ENCODE measurements around the gene SNRPD2. TPM values are rescaled to one million over a fixed set of nuclear protein-coding genes. Genes with fewer than 3 reads are reported as not detected.
A peak's percentile ranks its signal among the peaks of the same experiment; 100 is the strongest.

The SNRPD2 gene
- polyA plus RNA-seq, 1 experiment = 518 TPM

DNA sequence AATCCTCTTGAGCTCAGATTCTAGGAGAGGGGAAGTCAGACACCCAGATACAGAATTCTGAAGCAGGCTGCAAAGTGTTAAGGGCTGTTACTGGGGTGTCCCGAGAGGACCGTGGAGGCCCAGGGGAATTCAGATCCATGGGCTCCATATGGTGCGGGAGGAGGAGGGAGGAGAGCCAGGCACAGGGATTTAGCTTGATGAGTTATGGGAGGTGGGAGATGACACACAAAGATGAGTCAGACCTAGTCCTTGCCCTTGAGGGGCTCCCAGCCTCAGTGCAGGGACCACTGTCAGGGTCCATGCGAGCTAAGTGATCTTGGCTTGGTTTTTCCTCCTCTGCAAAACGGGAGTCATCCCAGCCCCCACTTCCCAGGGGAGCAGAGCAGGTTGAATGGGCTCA, 38.1 kb downstream of the SNRPD2 start:
- CTCF ChIA-PET = interaction anchor here (1.6 kb wide), 1 partner anchor 12 kb away, joined by 5 read pairs; no protein-coding TSS in a partner anchor

DNA sequence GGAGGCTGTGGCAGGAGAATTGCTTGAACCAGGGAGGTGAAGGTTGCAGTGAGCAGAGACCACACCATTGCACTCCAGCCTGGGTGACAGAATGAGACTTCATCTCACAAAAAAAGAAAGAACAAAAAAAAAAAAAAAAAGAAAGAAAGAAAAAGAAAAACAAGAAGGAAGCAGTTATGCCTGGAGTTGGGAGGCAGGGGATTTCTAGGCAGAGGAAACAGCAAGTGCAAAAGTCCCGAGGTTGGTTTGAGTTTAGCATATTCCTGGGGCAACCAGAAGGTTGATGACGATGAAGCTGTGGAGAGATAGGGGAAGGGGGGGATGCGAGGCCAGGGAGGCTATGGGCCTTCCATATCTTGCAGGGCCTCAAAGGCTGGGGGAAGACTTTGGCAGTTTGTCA, 41.0 kb downstream of the SNRPD2 start:
- TF ChIP-seq, protein P1, sequence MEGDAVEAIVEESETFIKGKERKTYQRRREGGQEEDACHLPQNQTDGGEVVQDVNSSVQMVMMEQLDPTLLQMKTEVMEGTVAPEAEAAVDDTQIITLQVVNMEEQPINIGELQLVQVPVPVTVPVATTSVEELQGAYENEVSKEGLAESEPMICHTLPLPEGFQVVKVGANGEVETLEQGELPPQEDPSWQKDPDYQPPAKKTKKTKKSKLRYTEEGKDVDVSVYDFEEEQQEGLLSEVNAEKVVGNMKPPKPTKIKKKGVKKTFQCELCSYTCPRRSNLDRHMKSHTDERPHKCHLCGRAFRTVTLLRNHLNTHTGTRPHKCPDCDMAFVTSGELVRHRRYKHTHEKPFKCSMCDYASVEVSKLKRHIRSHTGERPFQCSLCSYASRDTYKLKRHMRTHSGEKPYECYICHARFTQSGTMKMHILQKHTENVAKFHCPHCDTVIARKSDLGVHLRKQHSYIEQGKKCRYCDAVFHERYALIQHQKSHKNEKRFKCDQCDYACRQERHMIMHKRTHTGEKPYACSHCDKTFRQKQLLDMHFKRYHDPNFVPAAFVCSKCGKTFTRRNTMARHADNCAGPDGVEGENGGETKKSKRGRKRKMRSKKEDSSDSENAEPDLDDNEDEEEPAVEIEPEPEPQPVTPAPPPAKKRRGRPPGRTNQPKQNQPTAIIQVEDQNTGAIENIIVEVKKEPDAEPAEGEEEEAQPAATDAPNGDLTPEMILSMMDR (IDR thresholded peaks at IDR 0.05; ENCODE audit: insufficient read depth, low read depth, low read length) = no peak
- DNase-seq (ENCODE audit: low read depth) = no peak
- ChIA-PET CTCF (interaction anchor here (0.6 to 1.2 kb wide), 3 partner anchors 9 to 56 kb away, joined by 3 to 4 read pairs (median 3); no protein-coding TSS in a partner anchor), POLR2A (no interaction called here)
- H3K36me3 ChIP-seq (ENCODE audit: control insufficient read depth, insufficient read depth, low read length) = no peaks in the 10 kb centered on the region
- no peak overlapping the region for H3K4me3 ChIP-seq (ENCODE audit: low read depth, low read length)
- H3K27me3 ChIP-seq (ENCODE audit: control insufficient read depth, insufficient read depth, low read length) = no peaks in the 10 kb centered on the region; the same call in 1 of the 2 replicates

More for the DNA sequence above, 38.1 kb downstream of the SNRPD2 start:
- POLR2A ChIA-PET = no interaction called here
- TF ChIP-seq, protein P1 (IDR thresholded peaks at IDR 0.05; ENCODE audit: insufficient read depth, low read depth, low read length) = no peak
- no peak for DNase-seq (ENCODE audit: low read depth)
- no peaks in the 10 kb centered on the region; the same call in 1 of the 2 replicates for H3K27me3 ChIP-seq (ENCODE audit: control insufficient read depth, insufficient read depth, low read length)
- no peak overlapping the region for H3K4me3 ChIP-seq (ENCODE audit: low read depth, low read length)
- H3K36me3 ChIP-seq (ENCODE audit: control insufficient read depth, insufficient read depth, low read length) = no peaks in the 10 kb centered on the region

DNA sequence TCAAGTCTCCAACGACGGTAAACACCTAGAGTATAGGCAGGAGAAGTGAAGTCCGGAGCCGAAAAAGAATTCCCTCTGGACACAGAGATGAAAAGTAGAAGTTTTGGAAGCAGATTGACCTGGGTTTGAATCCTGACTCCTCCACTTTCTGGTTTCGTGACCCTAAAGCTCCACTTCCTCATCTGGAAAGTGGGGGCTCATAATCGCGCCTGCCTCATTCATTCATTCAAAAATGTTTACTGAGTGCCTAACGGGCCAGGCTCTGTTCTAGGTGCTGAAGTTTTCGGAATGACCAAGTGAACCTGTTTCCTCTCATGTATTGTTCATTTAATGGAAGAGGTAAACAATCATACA, 45.4 kb downstream of the SNRPD2 start:
- Histone ChIP-seq H3K27me3 (ENCODE audit: control insufficient read depth, insufficient read depth, low read length) (no peaks in the 10 kb centered on the region; the same call in 1 of the 2 replicates), H3K4me3 (ENCODE audit: low read depth, low read length) (peak overlapping the region; percentile 37), H3K36me3 (ENCODE audit: control insufficient read depth, insufficient read depth, low read length) (no peaks in the 10 kb centered on the region)
- DNase-seq (ENCODE audit: low read depth) = no peak
- TF ChIP-seq, protein P1 (IDR thresholded peaks at IDR 0.05; ENCODE audit: insufficient read depth, low read depth, low read length) = no peak
- CTCF ChIA-PET = interaction anchor here (1.3 to 5.8 kb wide), 5 partner anchors 31 to 207 kb away, joined by 3 to 99 read pairs (median 8); partner anchors contain the start of gene GPR4
- POLR2A ChIA-PET = interaction anchor here (0.5 to 0.6 kb wide), 2 partner anchors 138 to 168 kb away, joined by 3 to 6 read pairs; no protein-coding TSS in a partner anchor

DNA sequence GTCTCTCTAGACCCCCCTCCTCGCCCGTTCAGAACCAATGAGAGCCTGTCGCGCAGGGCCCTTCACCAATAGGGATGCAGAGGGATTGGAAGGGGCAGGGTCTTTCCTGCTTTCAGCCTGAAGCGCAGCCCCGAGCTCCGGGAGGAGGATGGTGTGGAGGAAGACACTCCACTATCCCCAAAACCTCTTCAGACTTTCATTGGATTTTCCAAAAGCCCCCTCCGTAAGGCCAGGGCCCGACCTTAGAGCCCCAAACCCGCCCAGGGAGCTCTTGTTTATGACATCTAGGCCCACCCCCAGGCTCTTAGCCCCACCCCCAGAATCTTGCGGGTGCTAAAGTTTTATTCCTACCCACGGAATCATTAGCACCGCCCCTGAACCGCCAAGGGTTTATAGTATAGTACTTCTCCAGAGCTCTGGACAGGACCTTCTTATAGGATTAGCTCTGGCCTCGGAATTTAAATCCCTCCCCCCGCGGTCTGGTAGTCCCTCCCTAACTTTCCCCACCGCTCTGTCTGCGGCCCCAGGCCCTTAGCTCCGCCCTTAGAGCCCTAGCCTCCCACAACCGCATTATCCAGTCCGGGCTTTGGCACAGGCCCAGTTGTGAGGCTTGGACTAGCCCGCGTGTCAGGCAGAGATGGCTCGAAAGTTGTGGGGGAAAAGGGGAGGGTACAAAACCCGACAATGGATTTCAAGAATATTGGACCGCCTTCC, 46.0 kb downstream of the SNRPD2 start:
- Histone ChIP-seq H3K4me3 (ENCODE audit: low read depth, low read length) (peak overlapping the region; percentile 37), H3K27me3 (ENCODE audit: control insufficient read depth, insufficient read depth, low read length) (no peaks in the 10 kb centered on the region; the same call in 1 of the 2 replicates), H3K36me3 (ENCODE audit: control insufficient read depth, insufficient read depth, low read length) (no peaks in the 10 kb centered on the region)
- TF ChIP-seq, protein P1 (IDR thresholded peaks at IDR 0.05; ENCODE audit: insufficient read depth, low read depth, low read length) = no peak
- ChIA-PET POLR2A (interaction anchor here (0.5 to 0.6 kb wide), 2 partner anchors 138 to 167 kb away, joined by 3 to 6 read pairs; no protein-coding TSS in a partner anchor), CTCF (interaction anchor here (1.3 to 5.8 kb wide), 5 partner anchors 32 to 206 kb away, joined by 3 to 99 read pairs (median 8); partner anchors contain the start of gene GPR4)
- DNase-seq (ENCODE audit: low read depth) = peak; percentile 41

DNA sequence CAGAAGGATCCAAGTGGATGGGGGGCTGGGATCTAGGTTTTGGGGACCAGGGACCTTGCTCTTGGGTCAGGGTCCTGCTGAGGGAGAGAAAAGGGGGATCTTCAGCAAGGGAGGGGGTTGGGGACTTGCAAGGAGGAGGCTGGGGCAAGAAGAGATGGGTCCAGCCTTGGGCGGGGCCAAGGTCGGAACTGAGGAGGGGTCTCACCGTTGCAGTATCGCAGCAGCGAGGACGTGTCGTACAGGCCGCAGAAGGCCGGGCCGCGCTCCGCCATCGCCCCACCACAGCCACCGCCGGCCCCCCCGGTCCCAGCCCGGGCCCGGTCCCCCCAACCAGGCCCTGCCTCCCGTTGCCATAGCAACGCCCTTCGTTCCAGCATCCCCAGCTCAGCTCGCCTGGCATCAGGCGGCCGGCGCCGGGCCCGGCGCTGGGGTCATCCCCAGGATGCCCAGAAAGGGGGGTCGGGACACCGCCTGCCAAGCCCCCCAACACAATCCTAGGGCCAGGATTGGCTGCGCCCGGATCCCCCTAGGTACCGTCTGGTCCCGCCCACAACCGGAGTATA, 46.6 kb downstream of the SNRPD2 start:
- no peak for DNase-seq (ENCODE audit: low read depth)
- CTCF ChIA-PET = interaction anchor here (1.3 to 5.8 kb wide), 4 partner anchors 32 to 206 kb away, joined by 4 to 99 read pairs (median 11); partner anchors contain the start of gene GPR4
- Histone ChIP-seq H3K27me3 (ENCODE audit: control insufficient read depth, insufficient read depth, low read length) (no peaks in the 10 kb centered on the region), H3K4me3 (ENCODE audit: low read depth, low read length) (peak overlapping the region; percentile 37), H3K36me3 (ENCODE audit: control insufficient read depth, insufficient read depth, low read length) (no peaks in the 10 kb centered on the region)
- TF ChIP-seq, protein P1 (IDR thresholded peaks at IDR 0.05; ENCODE audit: insufficient read depth, low read depth, low read length) = no peak
- POLR2A ChIA-PET = no interaction called here

Measured in BJ (cell line).